SK-N-MC (cell line): ENCODE measurements around the gene AFAP1.

Experiments used
- EZH2 ChIP-seq: fragments of 200-600 bp; sonication (generic); IDR thresholded peaks from one replicate; pipeline ENCODE4 v1.6.1; 2017; ENCODE audit warnings: antibody characterized with exemption
- FOXP2 ChIP-seq: optimal IDR thresholded peaks from 2 replicates; pipeline ENCODE3; 2011; ENCODE audit warnings: mild to moderate bottlenecking, moderate library complexity; ENCODE audit not compliant: insufficient read depth; ENCODE audit errors: extremely low read length, control extremely low read depth
- POLR2AphosphoS5 ChIP-seq: IDR thresholded peaks from 2 replicates; pipeline ENCODE4 v1.6.1; 2012; ENCODE audit warnings: mild to moderate bottlenecking, low read depth, low read length, borderline replicate concordance

DNA sequence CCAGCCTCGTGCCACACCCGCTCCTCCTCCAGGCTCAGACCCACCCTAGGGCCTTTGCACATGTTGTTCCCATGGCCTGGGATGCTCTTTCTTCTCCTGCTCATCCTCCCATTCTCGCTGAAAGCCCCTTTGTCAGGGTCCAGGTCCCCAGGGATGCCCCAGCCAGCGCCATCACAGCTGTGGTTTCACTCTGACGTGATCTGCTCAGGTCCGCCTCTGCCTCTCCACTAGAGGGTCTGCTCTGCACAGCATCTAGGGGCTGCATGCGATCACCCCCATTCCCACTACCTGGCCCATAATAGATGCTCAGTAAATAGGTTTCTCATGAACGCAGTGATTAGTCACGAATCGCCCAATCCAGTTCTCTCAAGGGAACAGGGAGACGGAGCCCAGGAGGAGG, 222.5 kb downstream of the AFAP1 start:
- TF ChIP-seq POLR2AphosphoS5: no peak
- TF ChIP-seq EZH2: no peak
- no peak for TF ChIP-seq FOXP2
